GM18873 (cell line): ENCODE results near the gene KIF1A.

Experiments
- ATAC-seq: cut with Tn5 transposase; IDR thresholded peaks from one replicate; pipeline ENCODE4 v1.9.1; 2021; ENCODE audit warnings: mild to moderate bottlenecking, moderate library complexity, moderate number of reproducible peaks; ENCODE audit not compliant: unreplicated experiment, low FRiP score

The KIF1A gene

GRCh38 chr2:240723851-240724250 is 96.2 kb downstream of the KIF1A start:
- ATAC-seq, result no peak

DNA sequence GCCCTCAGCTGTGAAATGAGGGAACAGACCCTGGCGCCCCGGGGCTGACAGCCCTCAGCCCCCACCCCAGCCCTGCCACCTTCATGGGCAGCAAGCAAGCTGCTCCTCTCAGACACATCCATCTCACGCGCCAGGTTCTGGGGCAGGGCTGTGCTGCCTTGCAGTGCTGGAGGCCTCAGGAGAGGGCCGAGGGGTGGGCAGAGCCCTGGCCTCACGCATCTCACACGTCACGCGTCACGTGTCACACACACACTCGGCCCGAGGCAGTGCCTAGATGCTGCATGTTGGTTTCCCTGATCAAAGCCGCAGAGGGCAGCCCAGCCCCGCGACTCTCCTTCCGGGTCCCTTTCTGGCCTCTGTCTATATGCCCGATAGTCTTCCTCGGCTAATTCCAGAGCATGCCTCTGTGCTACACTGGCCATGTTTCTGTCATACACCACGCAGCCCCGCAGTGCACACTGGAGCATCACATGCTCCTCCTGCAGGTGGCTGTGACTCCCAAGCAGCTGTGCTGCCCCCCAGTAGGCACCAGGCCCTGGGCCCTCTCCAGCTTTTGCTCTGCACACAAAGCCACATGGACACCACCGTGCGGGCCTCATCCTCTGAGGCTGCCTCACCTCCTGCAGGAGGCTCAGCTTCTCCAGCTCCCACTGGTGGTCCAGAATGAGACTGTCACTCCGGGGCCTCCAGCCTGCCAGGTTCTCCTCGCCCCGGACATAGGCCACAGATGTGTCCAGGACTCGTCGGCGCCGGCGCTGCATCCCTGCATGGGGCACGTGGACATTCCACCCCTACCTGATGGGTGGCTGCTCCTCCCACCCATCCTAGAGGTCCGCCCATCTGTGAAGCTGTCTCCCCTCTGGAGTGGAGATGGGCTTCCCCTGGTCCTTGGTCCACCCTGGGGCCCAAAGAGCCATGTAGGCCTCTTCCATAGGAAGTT is 97.0 kb downstream of the KIF1A start:
- ATAC-seq, result no peak

GRCh38 chr2:240722376-240722775 is 97.6 kb downstream of the KIF1A start:
- no peak for ATAC-seq

DNA sequence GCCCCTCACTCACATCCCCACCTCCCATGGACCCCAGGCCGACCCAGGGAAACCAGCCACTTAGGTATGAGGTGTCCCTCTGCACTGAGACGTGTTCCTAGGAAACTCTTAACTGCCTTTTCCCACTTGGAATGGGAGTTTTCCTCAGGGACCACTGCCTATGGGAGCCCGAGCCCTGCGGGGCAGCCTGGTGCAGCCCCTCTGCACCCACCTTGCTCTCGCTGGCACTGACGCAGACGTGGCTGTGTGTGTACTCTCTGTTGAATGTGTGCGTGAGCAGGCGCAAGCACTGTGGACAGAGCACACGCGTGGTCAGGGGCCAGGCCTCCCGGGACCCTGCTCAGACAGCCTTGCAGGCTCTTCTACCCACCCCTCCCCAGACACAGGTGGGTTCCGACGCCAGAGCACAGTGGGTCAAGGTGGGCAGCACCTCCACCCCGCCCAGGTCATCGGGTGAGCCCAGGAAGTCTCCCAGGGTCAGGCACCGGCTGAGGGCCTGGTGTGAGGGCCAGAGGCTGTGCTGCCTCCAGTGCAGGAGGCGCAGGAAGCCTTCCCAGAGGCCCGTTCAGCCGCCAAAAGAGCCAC is 98.3 kb downstream of the KIF1A start:
- ATAC-seq, result no peak

DNA sequence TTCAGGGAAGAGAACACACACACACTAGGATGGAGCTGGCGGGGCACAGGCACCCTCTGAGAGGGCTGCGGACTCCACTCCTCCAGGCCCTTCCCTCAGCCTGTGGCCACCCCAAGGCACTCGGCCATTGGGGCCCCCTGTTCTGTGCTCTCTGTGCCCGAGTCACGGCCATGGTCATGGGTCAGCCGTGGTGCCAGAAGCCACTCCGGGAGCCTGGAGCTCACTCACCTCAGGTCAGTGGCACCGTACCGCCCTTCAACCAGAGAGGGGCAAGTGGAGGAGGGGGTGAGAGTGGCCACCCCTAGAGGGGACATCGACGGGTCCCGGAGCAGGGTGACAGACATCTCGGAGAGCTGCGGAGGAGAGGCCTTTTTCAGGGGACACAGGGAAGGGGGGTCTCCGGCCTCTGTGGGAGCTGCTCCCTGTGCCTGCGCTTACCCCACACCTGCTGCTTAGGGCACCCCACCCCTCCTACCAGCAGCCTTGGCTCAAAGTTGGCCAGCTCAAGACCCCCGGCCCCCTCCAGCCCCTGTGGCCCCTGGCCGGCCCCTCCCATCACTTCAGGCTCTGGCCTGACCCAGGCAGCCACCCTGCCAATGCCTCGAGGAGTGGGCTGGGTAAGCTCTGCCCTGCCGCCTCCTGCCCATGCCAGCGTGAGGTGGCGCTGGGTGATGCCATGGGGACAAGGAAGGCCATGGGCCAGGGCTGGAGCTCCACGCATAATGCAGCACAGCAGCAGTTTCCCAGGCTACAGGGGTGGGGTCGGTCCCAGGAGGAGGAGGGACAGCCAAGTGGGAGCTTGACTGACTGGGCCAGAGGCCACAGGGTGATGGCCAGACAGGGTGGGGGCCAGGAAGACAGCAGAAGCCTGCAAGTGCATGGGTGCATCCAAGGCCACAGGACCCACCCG is 99.1 kb downstream of the KIF1A start:
- no peak for ATAC-seq

DNA sequence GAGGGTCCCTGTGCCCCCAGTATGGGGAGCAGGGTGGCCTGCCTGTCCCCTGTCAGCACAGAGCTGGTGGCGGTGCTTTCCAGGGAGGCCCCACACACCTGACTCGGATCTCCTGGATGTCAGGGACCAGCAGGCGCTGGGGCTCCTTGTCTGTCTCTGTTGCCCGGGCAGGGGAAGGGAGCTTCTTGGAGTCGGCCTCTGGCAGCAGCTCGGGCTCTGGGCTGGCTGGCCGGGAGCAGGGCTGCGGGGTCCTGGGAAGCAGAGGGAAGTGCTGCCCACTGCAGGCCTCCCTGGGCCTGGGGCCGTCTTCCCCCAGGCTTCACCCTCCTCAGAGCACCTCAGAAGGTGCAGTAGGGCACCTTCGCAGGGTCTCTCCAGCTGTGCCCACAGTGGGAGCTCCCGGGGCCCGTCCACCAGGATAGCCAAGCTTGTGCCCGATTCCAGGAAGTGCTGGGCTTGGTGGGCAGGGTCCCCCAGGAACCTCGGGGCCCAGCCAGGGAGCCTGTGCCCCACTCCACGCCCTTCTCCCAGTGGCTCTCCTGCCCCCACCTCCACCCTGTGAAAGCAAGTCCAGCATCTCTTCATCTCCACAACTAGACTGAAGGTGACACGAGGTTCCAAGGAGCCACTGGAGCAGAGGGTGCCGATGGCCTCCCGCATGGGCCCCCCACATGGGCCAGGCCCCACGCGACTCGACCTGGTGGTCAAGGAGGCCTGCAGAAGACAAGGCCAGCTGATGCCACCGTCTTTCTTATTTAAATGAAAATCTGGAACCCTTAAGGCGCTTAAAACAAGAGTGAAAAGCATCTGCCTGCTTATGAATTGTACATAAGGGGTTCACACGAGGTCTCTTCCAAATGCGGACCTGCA is 100.1 kb downstream of the KIF1A start:
- no peak for ATAC-seq

GRCh38 chr2:240718896-240719490 is 101.0 kb downstream of the KIF1A start:
- no peak for ATAC-seq

DNA sequence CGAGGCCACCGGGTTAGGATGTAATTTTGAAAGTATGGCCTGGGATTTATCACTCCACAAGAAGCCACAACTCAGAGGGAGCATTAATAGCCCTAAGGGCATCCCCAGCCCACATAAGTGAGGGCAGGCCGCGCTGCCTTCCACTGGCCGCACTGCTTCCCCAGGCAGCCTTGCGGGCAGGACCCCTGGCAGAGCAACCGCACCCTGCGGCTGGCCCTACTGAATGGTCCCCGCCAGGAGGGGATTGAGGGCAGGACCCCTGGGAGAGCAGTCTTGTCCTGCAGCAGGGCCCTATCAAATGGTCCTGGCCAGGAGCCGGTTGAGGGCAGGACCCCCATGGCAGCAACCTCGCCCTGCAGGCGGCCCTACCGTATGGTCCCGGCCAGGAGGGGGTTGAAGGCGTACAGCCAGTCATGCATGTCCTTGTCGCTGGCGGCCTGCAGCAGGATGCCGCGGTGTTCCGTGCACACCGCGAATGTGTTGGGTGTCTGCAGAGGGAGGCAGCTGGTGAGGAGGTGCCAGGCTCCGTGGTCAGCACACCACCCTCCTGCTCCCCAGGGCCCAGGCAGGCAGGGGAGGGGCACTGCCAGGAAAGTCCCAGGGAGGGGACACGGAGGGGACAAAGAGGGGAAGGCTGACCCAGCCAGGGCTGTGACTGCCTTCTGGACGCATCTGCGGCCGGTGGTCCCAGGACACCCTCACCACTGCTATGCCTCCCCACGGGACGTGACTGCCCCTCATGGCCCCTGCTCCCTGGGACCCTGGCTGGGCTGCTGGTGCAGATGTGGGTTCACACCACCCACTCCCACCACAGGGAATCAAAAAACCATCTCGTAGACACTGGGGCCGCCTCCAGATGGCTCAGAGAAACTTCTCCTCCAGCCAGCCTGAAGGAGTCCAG is 102.1 kb downstream of the KIF1A start:
- ATAC-seq, result no peak

GRCh38 chr2:240717181-240717641 is 102.8 kb downstream of the KIF1A start:
- ATAC-seq, result no peak

- ATAC-seq, result no peak
Measured at GRCh38 chr2:240716130-240716798, 103.8 kb downstream of the KIF1A start.

- no peak for ATAC-seq
Measured at GRCh38 chr2:240714747-240715725, 105.0 kb downstream of the KIF1A start.

DNA sequence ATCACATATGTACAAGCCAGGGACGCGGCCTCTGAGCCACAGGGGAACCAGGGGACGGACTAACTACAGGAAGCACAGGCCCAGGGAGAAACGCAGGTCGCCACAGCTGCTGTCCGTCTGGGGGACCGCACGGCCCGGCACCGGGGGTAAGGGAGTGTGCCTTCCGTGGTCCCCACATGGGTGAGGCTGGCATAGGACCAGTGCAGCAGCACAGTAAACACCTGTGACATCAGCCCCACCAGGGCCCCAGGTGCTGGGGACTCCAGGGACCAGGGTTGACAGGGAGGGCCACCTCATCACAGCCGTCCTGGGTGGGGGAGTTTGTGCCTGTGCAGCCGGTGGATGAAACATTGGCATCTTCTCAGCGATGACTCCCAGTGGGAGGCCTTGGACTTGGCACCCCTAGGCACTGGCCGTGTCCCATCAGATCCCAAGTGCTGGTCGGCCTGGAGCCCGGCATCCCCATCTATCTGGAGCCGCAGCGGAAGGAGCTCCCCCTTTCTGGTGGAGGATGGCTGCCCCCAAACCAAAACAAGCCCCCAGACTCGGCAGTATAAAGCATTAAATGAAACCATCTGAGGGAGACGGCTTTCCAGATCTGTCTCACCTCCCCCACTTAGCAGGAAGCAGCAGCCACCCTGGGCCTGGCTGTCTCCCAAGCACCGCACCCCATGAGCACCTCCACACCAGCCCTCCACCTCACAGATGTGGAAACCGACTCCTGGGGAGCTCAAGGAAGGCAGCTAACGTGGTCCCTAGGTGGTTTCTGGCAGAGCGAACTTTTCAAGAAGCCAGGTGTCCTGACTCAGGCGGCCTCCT is 105.9 kb downstream of the KIF1A start:
- no peak for ATAC-seq

- no peak for ATAC-seq
Measured at GRCh38 chr2:240713071-240713927, 106.7 kb downstream of the KIF1A start.

GRCh38 chr2:240712121-240712520 is 107.9 kb downstream of the KIF1A start:
- no peak for ATAC-seq

- ATAC-seq, result no peak
Measured at GRCh38 chr2:240711701-240712100, 108.3 kb downstream of the KIF1A start.
